ENCODE data around the gene ADIRF.
"Not testable (repeated sequence)": the region's sequence is repeated elsewhere in the genome, so short reads cannot be mapped to it uniquely, and the experiment has no call there.

Gene ADIRF

GRCh38 chr10:86946213-86947155 is 21.8 kb upstream of the ADIRF start:
- DNase-seq: no peak

GRCh38 chr10:86947806-86948205 is 20.5 kb upstream of the ADIRF start:
- DNase-seq: not testable (repeated sequence)

GRCh38 chr10:86950349-86950748 is 17.9 kb upstream of the ADIRF start:
- DNase-seq: no peak

GRCh38 chr10:86951184-86951761 is 17.0 kb upstream of the ADIRF start:
- no peak for DNase-seq

- DNase-seq: no peak
Observed at GRCh38 chr10:86952106-86952505, 16.2 kb upstream of the ADIRF start.

- not testable (repeated sequence) for DNase-seq
Observed at GRCh38 chr10:86952697-86953096, 15.6 kb upstream of the ADIRF start.

- no peak for DNase-seq
Observed at GRCh38 chr10:86953747-86954680, 14.3 kb upstream of the ADIRF start.

GRCh38 chr10:86954681-86955500 is 13.4 kb upstream of the ADIRF start:
- DNase-seq: no peak

- DNase-seq: no peak
Observed at GRCh38 chr10:86955501-86956194, 12.6 kb upstream of the ADIRF start.

- DNase-seq: no peak
Observed at GRCh38 chr10:86956195-86956847, 12.0 kb upstream of the ADIRF start.

GRCh38 chr10:86956848-86957448 is 11.3 kb upstream of the ADIRF start:
- no peak for DNase-seq

- no peak for DNase-seq
Observed at GRCh38 chr10:86957471-86958115, 10.7 kb upstream of the ADIRF start, which contains the start of gene MMRN2. MMRN2 (minus strand) TSS chr10:86957615; CDS start chr10:86957541, 74 bp downstream.

- no peak for DNase-seq
Observed at GRCh38 chr10:86958116-86958900, 10.0 kb upstream of the ADIRF start, which contains the start of gene SNCG. SNCG (plus strand) TSS chr10:86958599; CDS start chr10:86958698, 99 bp downstream.

- no peak for DNase-seq
Observed at GRCh38 chr10:86958901-86959736, 9.2 kb upstream of the ADIRF start.

GRCh38 chr10:86959737-86960002 is 8.6 kb upstream of the ADIRF start:
- DNase-seq: no peak

- DNase-seq: no peak
Observed at GRCh38 chr10:86960003-86960862, 8.0 kb upstream of the ADIRF start.

- no peak for DNase-seq
Observed at GRCh38 chr10:86960863-86961434, 7.3 kb upstream of the ADIRF start.
